Small intestine (tissue), 7 donors: ENCODE data around the gene PRG2. TPM values are rescaled to one million over a fixed set of nuclear protein-coding genes. Genes with fewer than 3 reads are reported as not detected.

Experiments
- DNase-seq, 2 donors: peaks; one replicate each; pipeline versions ENCODE4 v3.0.0 to v3.0.0-alpha.2; 2013
- FAIRE-seq: peaks from 2 replicates; lab custom pipeline; 2012; peaks lifted over from hg19 to GRCh38; lab: Jason Lieb, UNC
- H3K27ac ChIP-seq, 3 donors: one replicate each; pipeline ENCODE4 v1.5.1; 2013; ENCODE audit warnings: low read length in 2 of 3, mild to moderate bottlenecking in 2 of 3, control low read depth in 1 of 3, inconsistent platforms in 1 of 3, low read depth in 1 of 3, moderate library complexity in 1 of 3
- H3K27me3 ChIP-seq, 3 donors: one replicate each; pipeline ENCODE4 v1.6.1; 2013; ENCODE audit warnings: low read length in 3 of 3, inconsistent platforms in 1 of 3; ENCODE audit not compliant: control insufficient read depth in 3 of 3, insufficient read depth in 3 of 3
- H3K36me3 ChIP-seq, 3 donors: one replicate each; pipeline ENCODE4 v1.6.1; 2013; ENCODE audit warnings: low read length in 3 of 3, inconsistent platforms in 1 of 3, low read depth in 1 of 3, mild to moderate bottlenecking in 1 of 3, moderate library complexity in 1 of 3; ENCODE audit not compliant: control insufficient read depth in 3 of 3, insufficient read depth in 2 of 3
- H3K4me1 ChIP-seq, 3 donors: one replicate each; pipeline ENCODE4 v1.6.1; 2013; ENCODE audit warnings: low read length in 2 of 3, inconsistent platforms in 1 of 3, low read depth in 1 of 3, mild to moderate bottlenecking in 1 of 3, moderate library complexity in 1 of 3; ENCODE audit not compliant: control insufficient read depth in 3 of 3, insufficient read depth in 2 of 3
- H3K4me3 ChIP-seq, 3 donors: one replicate each; pipeline ENCODE4 v1.5.1; 2013; ENCODE audit warnings: low read length in 3 of 3, control low read depth in 1 of 3, inconsistent platforms in 1 of 3, low read depth in 1 of 3, mild to moderate bottlenecking in 1 of 3, moderate library complexity in 1 of 3
- H3K9me3 ChIP-seq, 2 donors: one replicate each; pipeline ENCODE4 v1.6.1; 2013; ENCODE audit warnings: low read depth in 1 of 2, low read length in 1 of 2; ENCODE audit not compliant: control insufficient read depth in 2 of 2, insufficient read depth in 1 of 2
- WGBS, 3 donors: extraction: QIAGEN DNeasy Blood & Tissue Kit; methylation state at CpG; one replicate each; pipeline ENCODE4 v1.1.7; 2013; 5-methylcytosine and 5-hydroxymethylcytosine counted together
- polyA plus RNA-seq, 4 donors: library from polyadenylated mRNA; stranded (reverse) in 3 of 4; unstranded in 1 of 4; fragments of 200-250 nt in 3 of 4; fragments of 120-200 nt in 1 of 4; gene quantifications; one replicate each; pipeline versions ENCODE4 v1.2.1 to v1.2.3, GENCODE V29; 2013
- donor health status: healthy with polysubstance abuse.
- donor health status: control.
- donor health status: control.
- donor health status: Bipolar disorder and iron deficiency.
- donor health status: healthy.

The PRG2 gene
- polyA plus RNA-seq, 4 donors = 0.15 to 0.31 TPM; not detected in 2

DNA sequence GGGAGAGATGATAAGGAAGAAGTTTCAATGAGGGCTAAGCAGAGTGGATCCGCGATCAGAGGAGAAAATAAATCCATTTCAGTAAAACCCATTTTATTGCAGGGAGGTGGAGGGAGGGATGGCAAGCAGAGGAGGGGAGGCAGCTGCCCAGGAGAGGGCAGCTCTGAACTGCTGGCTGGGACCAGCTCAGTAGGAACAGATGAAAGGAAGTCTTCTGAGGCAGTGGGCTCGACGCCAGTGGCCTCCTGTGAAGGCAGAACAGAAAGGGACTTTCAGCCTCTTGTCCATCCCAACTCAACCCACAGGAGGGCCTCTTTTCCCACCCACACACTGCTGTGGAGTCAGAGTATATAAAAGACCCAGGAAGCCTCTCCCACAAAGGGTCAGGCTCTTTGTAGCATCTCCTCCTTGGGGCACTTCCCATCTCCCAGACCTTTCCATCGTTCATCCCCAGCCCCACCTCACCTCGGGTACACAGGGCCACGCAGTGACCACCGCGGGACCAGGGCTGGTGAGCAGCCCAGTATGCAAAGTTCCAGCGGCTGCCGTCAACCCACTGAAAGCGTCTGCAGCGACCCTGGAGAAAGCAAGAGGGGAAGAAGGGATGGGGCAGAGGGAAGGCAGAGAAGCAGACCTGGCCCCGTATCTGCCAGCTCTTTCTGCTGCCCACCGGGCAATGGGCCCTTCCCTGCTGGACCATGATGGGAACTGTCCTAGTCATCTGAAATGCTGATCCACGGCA is 3.0 kb downstream of the PRG2 start:
- no peaks in the 10 kb centered on the region for H3K36me3 ChIP-seq
- no peak overlapping the region for H3K27ac ChIP-seq
- WGBS, 3 donors = 72 to 80% (median 77%) methylated on average over 16 of the region's 16 CpGs
- no peak overlapping the region for H3K4me3 ChIP-seq
- H3K9me3 ChIP-seq = no peaks in the 10 kb centered on the region
- DNase-seq = no peak
- H3K27me3 ChIP-seq = peaks cover 0 to 18% (median 0%) of the 10 kb centered on the region in 3 donors
- no peak for FAIRE-seq
- no peaks in the 10 kb centered on the region for H3K4me1 ChIP-seq

DNA sequence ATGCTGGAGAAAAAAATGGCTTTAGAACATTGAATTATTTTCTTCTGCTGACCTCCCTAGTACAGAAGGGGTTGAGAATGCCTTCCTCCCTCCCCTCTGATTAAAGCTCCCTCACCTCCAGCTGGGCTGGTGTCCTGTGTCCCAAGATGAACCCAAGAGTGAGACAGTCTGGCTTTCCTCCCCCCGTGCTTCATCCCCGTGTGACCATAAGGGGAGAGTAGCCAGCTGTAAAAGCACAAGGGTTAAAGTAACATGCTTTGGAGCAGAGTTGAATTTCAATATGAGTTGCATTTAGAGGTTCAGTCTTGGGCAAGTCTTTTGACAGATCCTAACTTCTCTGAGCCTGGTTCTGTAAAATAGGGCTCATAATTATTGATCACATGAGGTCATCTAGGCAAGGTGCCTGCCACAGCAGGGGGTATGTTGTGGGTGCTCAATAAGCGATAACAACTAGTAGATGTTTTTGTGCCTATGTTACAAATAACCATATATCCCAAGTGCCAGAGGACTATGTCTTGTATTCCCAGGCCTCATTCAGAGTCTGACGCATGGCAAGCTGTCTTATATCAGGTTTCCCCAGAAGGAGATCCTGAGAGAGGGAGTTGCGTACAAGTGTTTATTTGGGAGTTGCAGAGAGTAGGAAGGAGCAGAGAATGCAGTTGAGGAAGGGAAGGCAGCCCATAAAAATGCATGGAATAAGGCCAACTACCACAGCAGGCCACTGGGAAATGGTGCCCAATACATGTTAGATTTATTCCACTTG is 4.1 kb downstream of the PRG2 start:
- Histone ChIP-seq H3K36me3 (no peaks in the 10 kb centered on the region), H3K4me1 (no peaks in the 10 kb centered on the region), H3K9me3 (no peaks in the 10 kb centered on the region), H3K4me3 (no peak overlapping the region), H3K27ac (no peak overlapping the region), H3K27me3 (peaks cover 0 to 18% (median 0%) of the 10 kb centered on the region in 3 donors)
- DNase-seq (no peak), FAIRE-seq (no peak)
- 70 to 85% (median 84%) methylated on average over 5 of the region's 5 CpGs for WGBS, 3 donors

DNA sequence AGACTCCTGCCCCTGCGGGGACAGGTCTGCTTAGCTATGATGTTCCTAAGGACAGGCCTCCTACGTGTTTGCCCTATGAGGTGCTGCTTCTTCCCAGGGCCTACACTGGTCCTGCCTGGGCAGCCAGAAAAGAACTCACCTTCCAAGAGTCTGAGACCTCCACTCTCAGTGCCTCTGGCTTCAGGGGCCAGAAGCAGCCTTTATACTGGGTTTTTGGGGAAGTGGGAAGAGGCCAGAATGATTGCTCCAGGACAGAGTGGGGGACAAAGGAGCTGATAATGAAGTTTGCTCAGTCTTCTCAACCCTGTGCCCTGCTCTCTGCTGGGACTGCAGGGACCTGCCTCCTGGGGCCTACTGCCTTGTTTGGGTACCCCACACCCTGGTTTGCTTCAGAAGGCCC is 9.5 kb downstream of the PRG2 start, which contains the start of gene PRG3:
TSS of gene PRG3 (minus strand) at position 176 of the 400 bp plus-strand sequence. CDS start 442 bp downstream, outside the sequence.
- H3K9me3 ChIP-seq = no peaks in the 10 kb centered on the region
- H3K27ac ChIP-seq = no peak within 1 kb of the TSS
- H3K36me3 ChIP-seq = no peaks in the 10 kb centered on the region
- peaks cover 0 to 9% (median 0%) of the 10 kb centered on the region in 3 donors for H3K27me3 ChIP-seq
- DNase-seq (no peak), FAIRE-seq (no peak)
- 73 to 89% (median 77%) methylated on average over 2 of the region's 2 CpGs for WGBS, 3 donors
- no peak within 1 kb of the TSS for H3K4me3 ChIP-seq
- H3K4me1 ChIP-seq = no peaks in the 10 kb centered on the region

DNA sequence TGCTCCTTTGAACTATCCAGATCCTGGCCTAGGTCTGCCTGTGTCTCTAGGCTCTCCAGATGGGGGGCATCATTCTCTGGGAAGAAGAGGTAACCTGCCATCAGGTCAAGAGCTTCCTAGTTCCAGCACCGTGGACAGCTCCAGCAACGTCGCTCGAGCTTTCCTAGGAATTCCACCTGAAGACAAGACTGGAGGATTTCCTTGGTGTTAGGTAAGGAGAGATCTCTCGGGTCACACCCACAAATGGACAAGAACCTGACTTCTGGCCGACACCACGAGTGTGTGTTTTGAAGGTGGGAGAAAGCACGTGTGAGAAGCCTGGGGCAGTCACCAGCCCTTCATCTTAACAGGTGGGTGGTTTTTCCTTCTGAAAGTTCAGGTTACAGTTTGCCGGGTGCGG is 10.7 kb downstream of the PRG2 start:
- H3K36me3 ChIP-seq = no peaks in the 10 kb centered on the region
- no peak overlapping the region for H3K27ac ChIP-seq
- FAIRE-seq (no peak), DNase-seq (peak in 1 of 2 donors; percentile 49)
- H3K4me1 ChIP-seq = no peaks in the 10 kb centered on the region
- 29 to 30% (median 29%) methylated on average over 10 of the region's 10 CpGs for WGBS, 3 donors
- H3K4me3 ChIP-seq = no peak overlapping the region
- no peaks in the 10 kb centered on the region for H3K9me3 ChIP-seq
- H3K27me3 ChIP-seq = peaks cover 0 to 8% (median 0%) of the 10 kb centered on the region in 3 donors

DNA sequence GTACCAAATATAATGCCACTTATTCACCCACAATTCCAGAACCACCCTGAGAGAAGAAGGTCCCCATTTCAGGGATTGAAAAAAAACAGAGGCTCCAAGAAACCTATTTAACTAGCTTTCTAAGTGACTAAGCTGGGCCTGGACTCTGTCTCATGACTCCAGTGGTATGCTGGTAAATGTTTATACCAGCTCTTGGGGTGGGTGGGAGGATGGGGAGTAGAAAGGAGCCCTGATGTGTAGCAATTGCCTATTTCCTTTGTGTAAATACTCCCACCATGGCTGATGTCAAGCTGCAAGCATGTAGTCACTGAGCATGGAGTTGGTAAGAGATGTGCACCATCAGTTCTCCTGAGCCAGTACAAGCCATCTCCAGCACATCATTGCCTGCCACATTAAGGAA is 12.3 kb downstream of the PRG2 start:
- H3K9me3 ChIP-seq = no peaks in the 10 kb centered on the region
- H3K27ac ChIP-seq = no peak overlapping the region
- no peak overlapping the region for H3K4me3 ChIP-seq
- peaks cover 0 to 6% (median 0%) of the 10 kb centered on the region in 3 donors for H3K27me3 ChIP-seq
- no peaks in the 10 kb centered on the region for H3K36me3 ChIP-seq
- no peak for DNase-seq
- H3K4me1 ChIP-seq = no peaks in the 10 kb centered on the region
- no peak for FAIRE-seq

DNA sequence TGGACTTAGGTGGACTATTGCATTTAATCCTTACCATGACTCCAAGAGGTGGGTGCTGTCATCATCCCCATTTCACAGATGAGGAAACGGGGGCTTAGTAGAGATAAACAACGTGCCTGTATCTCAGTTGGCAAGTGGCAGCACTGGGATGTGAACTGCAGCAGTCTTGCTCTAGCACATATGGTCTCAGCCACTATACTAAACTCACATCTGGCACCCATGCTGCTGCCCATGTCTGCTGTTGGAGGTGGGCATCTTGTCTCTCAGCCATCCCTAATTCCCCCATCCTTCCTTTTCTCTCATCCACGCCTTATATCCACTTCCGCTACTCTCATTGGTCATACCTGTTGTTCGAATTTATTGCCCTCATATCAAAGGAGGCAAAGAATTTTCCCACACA is 13.3 kb downstream of the PRG2 start:
- WGBS, 3 donors = 38 to 69% (median 48%) methylated on average over 5 of the region's 5 CpGs
- FAIRE-seq = no peak

DNA sequence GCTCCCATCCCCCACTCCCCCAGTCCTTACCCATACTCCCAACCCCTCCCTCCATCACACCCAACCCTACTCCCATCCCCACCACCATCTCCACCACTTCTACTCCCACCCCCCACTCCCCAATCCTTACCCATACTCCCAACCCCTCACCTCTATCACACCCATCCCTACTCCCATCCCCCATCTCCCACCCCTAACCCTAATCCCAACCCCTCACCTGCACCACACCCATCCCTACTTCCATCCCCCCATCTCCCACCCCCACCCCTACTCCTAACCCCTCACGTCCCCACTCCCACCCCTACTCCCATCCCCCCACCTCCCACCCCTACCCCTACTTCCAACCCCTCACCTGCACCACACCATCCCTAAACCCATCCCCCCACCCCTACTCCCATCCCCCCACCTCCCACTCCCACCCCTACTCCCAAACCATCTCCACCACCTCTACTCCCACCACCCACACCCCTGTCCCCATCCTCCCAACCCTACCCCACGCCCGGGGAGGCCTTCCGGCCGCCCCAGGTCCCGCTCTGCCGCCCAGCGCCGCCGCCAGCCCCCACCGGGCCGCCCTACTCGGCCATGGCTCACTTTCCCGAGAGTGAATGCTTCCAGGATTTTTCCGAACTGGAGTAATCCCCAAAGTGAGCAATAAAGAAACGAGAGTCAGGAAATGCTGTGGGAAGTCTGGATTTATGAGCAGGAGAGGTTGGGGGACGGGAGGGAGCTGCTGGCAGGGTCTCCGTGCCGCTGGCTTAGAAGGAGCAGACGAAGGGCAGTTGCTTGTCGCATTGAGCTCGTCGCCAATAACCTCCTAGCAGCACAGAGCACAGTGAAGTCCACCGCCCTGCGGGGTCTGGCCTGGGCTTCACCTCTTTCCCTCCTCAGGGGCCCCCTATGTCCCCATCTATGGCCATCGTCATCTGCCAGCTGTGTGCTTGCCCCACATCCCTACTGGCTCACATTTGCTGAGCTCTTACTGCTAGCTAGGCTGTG is 14.1 kb downstream of the PRG2 start:
- Histone ChIP-seq H3K27ac (no peak overlapping the region), H3K4me3 (no peak overlapping the region), H3K36me3 (no peaks in the 10 kb centered on the region), H3K9me3 (no peaks in the 10 kb centered on the region), H3K4me1 (no peaks in the 10 kb centered on the region), H3K27me3 (peaks cover 0 to 6% (median 0%) of the 10 kb centered on the region in 3 donors)
- FAIRE-seq = no peak
- DNase-seq = no peak
- 67 to 74% (median 72%) methylated on average over 25 to 26 of the region's 26 CpGs for WGBS, 3 donors

More for the DNA sequence above, 13.3 kb downstream of the PRG2 start:
- no peak overlapping the region for H3K4me3 ChIP-seq
- H3K9me3 ChIP-seq = no peaks in the 10 kb centered on the region
- no peak for DNase-seq
- no peak overlapping the region for H3K27ac ChIP-seq
- H3K4me1 ChIP-seq = no peaks in the 10 kb centered on the region
- no peaks in the 10 kb centered on the region for H3K36me3 ChIP-seq
- H3K27me3 ChIP-seq = peaks cover 0 to 6% (median 0%) of the 10 kb centered on the region in 3 donors

DNA sequence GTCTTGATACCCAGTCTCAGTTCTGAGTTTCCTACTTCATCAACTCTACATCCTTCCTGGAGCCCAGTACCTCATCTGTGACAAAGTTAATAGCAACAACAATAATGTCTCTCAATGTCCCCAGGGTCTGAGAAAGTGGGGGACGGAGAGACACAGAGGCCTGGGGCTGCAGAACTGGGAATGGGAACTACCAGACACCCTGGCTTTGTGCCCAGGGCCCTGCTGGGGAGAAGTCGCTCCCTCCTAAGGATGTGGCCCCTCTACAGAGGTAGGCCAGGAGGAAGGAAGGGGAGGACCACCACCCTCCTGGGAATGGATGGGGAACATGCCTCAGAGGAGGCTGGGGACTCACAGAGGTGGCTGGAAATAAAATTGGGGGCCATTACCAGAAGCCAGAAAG is 15.0 kb downstream of the PRG2 start:
- no peak for FAIRE-seq
- WGBS, 3 donors = 55 to 71% (median 64%) methylated on average over 2 of the region's 2 CpGs
- H3K4me1 ChIP-seq = no peaks in the 10 kb centered on the region

More for the DNA sequence above, 15.0 kb downstream of the PRG2 start:
- Histone ChIP-seq H3K27ac (no peak overlapping the region), H3K27me3 (peaks cover 0 to 3% (median 0%) of the 10 kb centered on the region in 3 donors), H3K4me3 (no peak overlapping the region), H3K9me3 (no peaks in the 10 kb centered on the region), H3K36me3 (no peaks in the 10 kb centered on the region)
- no peak for DNase-seq
